K562 (cell line): ENCODE data around the gene IGSF23. TPM values are rescaled to one million over a fixed set of nuclear protein-coding genes. Genes with fewer than 3 reads are reported as not detected.

Source experiments
- ATAC-seq: fragments of 200-7000 bp; cut with Tn5 transposase; 3 replicates; pipeline ENCODE4 v1.9.1; 2020; ENCODE audit warnings: moderate library complexity
- BruUV-seq: library from RNA; stranded (reverse); fragments of 400-500 nt; replicated peaks from 2 replicates; lab custom pipeline; 2021; lab: Mats Ljungman, UMichigan
- CTCF ChIA-PET: fragments of 300-600 bp; formaldehyde crosslinking; extraction: SDS; loops from one replicate; lab custom pipeline; 2021; ENCODE audit warnings: low intra/inter-chr PET ratio; lab: Yijun Ruan, JAX
- POLR2A ChIA-PET: fragments of 300-600, 350-650 bp; sonication (Branson Sonifier 250); formaldehyde crosslinking; extraction: SDS; loops from one replicate; lab custom pipeline; 2021; ENCODE audit warnings: antibody characterized with exemption, inconsistent platforms; lab: Yijun Ruan, JAX
- DNase-seq, 4 experiments: peaks; one replicate each; pipeline versions ENCODE4 v3.0.0 to v3.0.0-alpha.2; 2011 to 2018; ENCODE audit warnings: low spot score in 3 of 4, mixed read lengths in 3 of 4; ENCODE audit errors: extremely low read depth in 1 of 4
- FAIRE-seq: peaks from 2 replicates; lab custom pipeline; 2011; peaks lifted over from hg19 to GRCh38; lab: Jason Lieb, UNC
- H2AFZ ChIP-seq: 2 replicates; pipeline ENCODE4 v1.6.0; 2011; ENCODE audit warnings: low read depth, low read length, control low read depth, inconsistent platforms
- H3K27ac ChIP-seq: fragments of 200-600 bp; 3 replicates; pipeline ENCODE4 v1.8.0; 2011; ENCODE audit warnings: low read depth, mild to moderate bottlenecking, control low read depth, inconsistent platforms, low read length, moderate library complexity, mixed read lengths; ENCODE audit errors: extremely low read depth
- H3K27me3 ChIP-seq, 2 experiments: fragments of 300-600 bp in 1 of 2; 2 replicates in 1 of 2; 3 replicates in 1 of 2; pipeline versions ENCODE4 v1.6.0 to v1.8.0; 2011; ENCODE audit warnings: inconsistent platforms in 2 of 2, low read length in 2 of 2, mild to moderate bottlenecking in 1 of 2, mixed read lengths in 1 of 2, moderate library complexity in 1 of 2; ENCODE audit not compliant: control insufficient read depth in 2 of 2, insufficient read depth in 2 of 2
- H3K36me3 ChIP-seq: fragments of 300-600 bp; 3 replicates; pipeline ENCODE4 v1.8.0; 2011; ENCODE audit warnings: mild to moderate bottlenecking, low read length, inconsistent platforms; ENCODE audit not compliant: control insufficient read depth, insufficient read depth
- H3K4me1 ChIP-seq, 2 experiments: fragments of 200-600 bp in 1 of 2; replicated peaks in 1 of 2; 2 replicates in 1 of 2; 3 replicates in 1 of 2; pipeline versions ENCODE4 v1.5.1 to v1.8.0; 2011; ENCODE audit warnings: inconsistent platforms in 2 of 2, low read length in 2 of 2, mild to moderate bottlenecking in 1 of 2, mixed read lengths in 1 of 2, moderate library complexity in 1 of 2; ENCODE audit not compliant: control insufficient read depth in 2 of 2, insufficient read depth in 2 of 2
- H3K4me2 ChIP-seq: 2 replicates; pipeline ENCODE4 v1.6.1; 2011; ENCODE audit warnings: low read length, control low read depth, inconsistent platforms, mixed read lengths; ENCODE audit not compliant: insufficient read depth
- H3K4me3 ChIP-seq: fragments of 200-600 bp; sonication (generic), shearing (Covaris generic); 2 replicates; pipeline ENCODE4 v1.5.1; 2016; ENCODE audit warnings: control low read depth, inconsistent platforms
- H3K79me2 ChIP-seq: fragments of 200-600 bp; 3 replicates; pipeline ENCODE4 v1.8.0; 2011; ENCODE audit warnings: low read length, inconsistent platforms; ENCODE audit not compliant: control insufficient read depth, insufficient read depth
- H3K9ac ChIP-seq, 2 experiments: 2 replicates each; pipeline versions ENCODE4 v1.6.0 to v1.6.1; 2011; ENCODE audit warnings: low read depth in 2 of 2, low read length in 2 of 2, control low read depth in 1 of 2, inconsistent platforms in 1 of 2, mild to moderate bottlenecking in 1 of 2, mixed read lengths in 1 of 2; ENCODE audit not compliant: insufficient read depth in 1 of 2
- H3K9me1 ChIP-seq: one replicate; pipeline ENCODE4 v1.6.0; 2011; ENCODE audit warnings: inconsistent platforms, mild to moderate bottlenecking, low read length, moderate library complexity; ENCODE audit not compliant: control insufficient read depth, insufficient read depth
- H3K9me3 ChIP-seq: replicated peaks from 2 replicates; pipeline ENCODE4 v1.5.1; 2011; ENCODE audit warnings: low read depth, low read length, inconsistent platforms; ENCODE audit not compliant: control insufficient read depth, insufficient read depth
- H4K20me1 ChIP-seq: replicated peaks from 2 replicates; pipeline ENCODE4 v1.6.1; 2011; ENCODE audit warnings: low read length, inconsistent platforms, mixed read lengths; ENCODE audit not compliant: control insufficient read depth, insufficient read depth
- C11orf30 ChIP-seq: fragments of 450-650 bp; IDR thresholded peaks from 2 replicates; pipeline ENCODE4 v1.6.1; 2016; ENCODE audit warnings: low read depth, mild to moderate bottlenecking
- CBFA2T2 ChIP-seq: fragments of 450-650 bp; conservative IDR thresholded peaks from 2 replicates; pipeline ENCODE4 v1.6.1; 2017; ENCODE audit warnings: mild to moderate bottlenecking
- CREB3L1 ChIP-seq: fragments of 450-650 bp; IDR thresholded peaks from 2 replicates; pipeline ENCODE4 v1.6.1; 2014; ENCODE audit warnings: low read depth, mild to moderate bottlenecking, moderate library complexity, borderline replicate concordance
- CTBP1 ChIP-seq: fragments of 450-650 bp; IDR thresholded peaks from 2 replicates; pipeline ENCODE4 v1.6.1; 2016; ENCODE audit warnings: borderline replicate concordance
- DACH1 ChIP-seq: fragments of 450-650 bp; IDR thresholded peaks from 2 replicates; pipeline ENCODE4 v1.6.1; 2018; ENCODE audit not compliant: partially characterized antibody
- GABPB1 ChIP-seq: sonication (generic); formaldehyde crosslinking; IDR thresholded peaks from 2 replicates; pipeline ENCODE4 v1.8.0; 2022; ENCODE audit warnings: mild to moderate bottlenecking, missing genetic modification reagents
- MAFG ChIP-seq: fragments of 450-650 bp; conservative IDR thresholded peaks from 2 replicates; pipeline ENCODE4 v1.6.1; 2016; ENCODE audit warnings: missing genetic modification characterization, missing compliant biosample characterization
- NR2C1 ChIP-seq, 2 experiments: fragments of 450-650 bp; IDR thresholded peaks; 2 replicates each; pipeline ENCODE4 v1.6.1; 2017; ENCODE audit warnings: mild to moderate bottlenecking in 2 of 2, antibody characterized with exemption in 1 of 2, inconsistent platforms in 1 of 2, missing compliant biosample characterization in 1 of 2, missing genetic modification characterization in 1 of 2
- PCBP2 ChIP-seq: fragments of 200-400 bp; formaldehyde crosslinking; IDR thresholded peaks from 2 replicates; pipeline ENCODE4 v1.6.1; 2018; ENCODE audit warnings: low read length, low read depth, mild to moderate bottlenecking, moderate library complexity; ENCODE audit not compliant: poor library complexity, severe bottlenecking
- PYGO2 ChIP-seq: fragments of 450-650 bp; IDR thresholded peaks from 2 replicates; pipeline ENCODE4 v1.6.1; 2016; ENCODE audit warnings: mild to moderate bottlenecking, missing genetic modification characterization, moderate library complexity, missing compliant biosample characterization
- TEAD4 ChIP-seq, 2 experiments: sonication (generic) in 1 of 2; formaldehyde crosslinking in 1 of 2; IDR thresholded peaks; 2 replicates each; pipeline versions ENCODE4 v1.6.1 to v1.8.0; 2012 to 2022; ENCODE audit warnings: borderline replicate concordance in 1 of 2, inconsistent platforms in 1 of 2, low read length in 1 of 2, mild to moderate bottlenecking in 1 of 2, missing genetic modification reagents in 1 of 2
- TRIM28 ChIP-seq: fragments of 450-650 bp; IDR thresholded peaks from 2 replicates; pipeline ENCODE4 v1.6.1; 2017
- ZNF316 ChIP-seq: fragments of 450-650 bp; IDR thresholded peaks from 2 replicates; pipeline ENCODE4 v1.6.1; 2016
- ZNF449 ChIP-seq: fragments of 250-450 bp; sonication (Bioruptor Pico); IDR thresholded peaks from 2 replicates; pipeline ENCODE4 v1.8.0; 2022; ENCODE audit warnings: moderate library complexity, mild to moderate bottlenecking, inconsistent platforms
- ZNF766 ChIP-seq: fragments of 200-800 bp; sonication (Bioruptor generic); conservative IDR thresholded peaks from 2 replicates; pipeline ENCODE4 v1.6.1; 2016; ENCODE audit warnings: missing genetic modification characterization, missing compliant biosample characterization
- WGBS: fragments of 100-300 bp; shearing (Covaris generic); methylation state at CpG from one replicate; pipeline ENCODE4 v1.1.6; 2016; ENCODE audit warnings: low coverage, mixed read lengths; ENCODE audit not compliant: insufficient coverage; ENCODE audit errors: missing lambda C conversion rate; 5-methylcytosine and 5-hydroxymethylcytosine counted together
- in situ Hi-C: fragments of 300-500 bp; cut with MboI; formaldehyde crosslinking; loops from 4 replicates; pipeline ENCODE4 v1.15.0; 2018; ENCODE audit warnings: inconsistent platforms, mixed read lengths
- intact Hi-C: fragments of 100-400 bp; cut with micrococcal nuclease; formaldehyde crosslinking; loops from 2 replicates; pipeline ENCODE4 v1.14.2; 2022
- polyA plus RNA-seq, 8 experiments: library from polyadenylated mRNA; depleted of rRNA in 4 of 8; stranded (reverse) in 5 of 8; unstranded in 3 of 8; fragments of >200 nt; fragmentation: Nextera tagmentation in 2 of 8; fragmentation: Illumina TruSeq in 1 of 8; extraction: Ambion mirVana in 2 of 8; extraction: Trizol in 1 of 8; gene quantifications; 2 replicates each; pipeline versions ENCODE4 v1.2.1 to v1.2.3, GENCODE V29; 2011 to 2014; ENCODE audit warnings: inconsistent platforms in 1 of 8, missing spikeins in 1 of 8
- total RNA-seq, 7 experiments: library from RNA; depleted of rRNA in 6 of 7; stranded (reverse); fragments of >200 nt in 6 of 7; fragmentation: Illumina TruSeq in 2 of 7; extraction: Trizol in 2 of 7; gene quantifications; 2 replicates each; pipeline versions ENCODE4 v1.2.1 to v1.2.3, GENCODE V29; 2011 to 2021; ENCODE audit warnings: low replicate concordance in 1 of 7
- TF ChIP-seq, protein P1 (sequence below): fragments of 200-800 bp; sonication (Bioruptor generic); IDR thresholded peaks from 2 replicates; pipeline ENCODE4 v1.6.1; 2017; ENCODE audit warnings: missing genetic modification characterization, missing compliant biosample characterization

Gene IGSF23
- total and polyA plus RNA-seq, 9 of the 15 experiments (the other 6 are each of a cell fraction or from before 2014, with no cell fraction given), result not detected

DNA sequence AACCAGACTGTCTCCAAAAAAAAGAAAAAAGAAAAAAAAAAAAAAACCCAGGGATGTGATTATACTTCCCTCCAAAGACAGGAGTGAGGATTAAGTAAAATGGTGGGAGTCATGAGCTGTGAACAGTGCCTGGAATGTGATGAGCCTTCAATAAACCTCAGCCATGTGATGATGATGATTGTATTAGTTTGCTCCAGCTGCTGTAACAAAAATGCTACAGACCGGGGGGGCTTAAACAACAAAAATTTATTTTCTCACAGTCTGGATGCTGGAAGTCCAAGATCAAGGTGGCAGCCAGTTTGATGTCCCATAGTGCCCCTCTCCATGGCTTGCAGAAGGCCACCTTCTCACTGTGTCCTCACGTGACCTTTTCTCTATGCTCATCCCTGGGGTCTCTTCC lies 21.4 kb downstream of the IGSF23 start (continued):
- TF ChIP-seq ZNF766 (CRISPR knock-in tag) (0 out of 2 replicates have a peak, but pooled peaks have one; percentile 28), GABPB1 (no peak), PYGO2 (tag) (no peak), MAFG (no peak)

- Histone ChIP-seq H3K4me1 (peaks cover 3 to 7% of the 10 kb centered on the region in 2 experiments; a peak in 3 of 5 replicates), H3K9me1 (no peaks in the 10 kb centered on the region), H3K79me2 (no peaks in the 10 kb centered on the region), H3K9ac (no peak overlapping the region; a peak in 1 of 4 replicates), H3K4me3 (no peak overlapping the region), H3K27ac (no peak overlapping the region), H3K4me2 (no peak overlapping the region), H3K27me3 (no peaks in the 10 kb centered on the region), H3K36me3 (no peaks in the 10 kb centered on the region), H3K9me3 (no peaks in the 10 kb centered on the region), H4K20me1 (no peaks in the 10 kb centered on the region), H2AFZ (peak overlapping the region; percentile 48; the same call in 1 of the 2 replicates)
- no peak; the same call in 2 of the 3 replicates for ATAC-seq
- intact Hi-C loops (no loop called here), in situ Hi-C loops (no loop called here)
- no peak for DNase-seq
- ChIA-PET POLR2A (interaction anchor here (0.7 to 1.6 kb wide), 6 partner anchors 8 to 25 kb away, joined by 3 to 5 read pairs (median 3); no protein-coding TSS in a partner anchor), CTCF (no interaction called here)
- no peak for FAIRE-seq
- BruUV-seq, result no TSS peak
- WGBS, result 36% methylated on average over 3 of the region's 3 CpGs
- TF ChIP-seq CTBP1, result peak; percentile 56; the same call in 1 of the 2 replicates
- no peak for TF ChIP-seq TRIM28
- TF ChIP-seq PCBP2, result no peak
- TF ChIP-seq, protein P1, sequence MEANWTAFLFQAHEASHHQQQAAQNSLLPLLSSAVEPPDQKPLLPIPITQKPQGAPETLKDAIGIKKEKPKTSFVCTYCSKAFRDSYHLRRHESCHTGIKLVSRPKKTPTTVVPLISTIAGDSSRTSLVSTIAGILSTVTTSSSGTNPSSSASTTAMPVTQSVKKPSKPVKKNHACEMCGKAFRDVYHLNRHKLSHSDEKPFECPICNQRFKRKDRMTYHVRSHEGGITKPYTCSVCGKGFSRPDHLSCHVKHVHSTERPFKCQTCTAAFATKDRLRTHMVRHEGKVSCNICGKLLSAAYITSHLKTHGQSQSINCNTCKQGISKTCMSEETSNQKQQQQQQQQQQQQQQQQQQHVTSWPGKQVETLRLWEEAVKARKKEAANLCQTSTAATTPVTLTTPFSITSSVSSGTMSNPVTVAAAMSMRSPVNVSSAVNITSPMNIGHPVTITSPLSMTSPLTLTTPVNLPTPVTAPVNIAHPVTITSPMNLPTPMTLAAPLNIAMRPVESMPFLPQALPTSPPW (CRISPR knock-in tag), result peak; percentile 22; the same call in 1 of the 2 replicates
- TF ChIP-seq CREB3L1, result no peak
- TF ChIP-seq TEAD4 (IDR thresholded peaks at IDR 0.05; ENCODE audit: low read length), result 0 out of 2 replicates have a peak, but pooled peaks have one; percentile 9
- TF ChIP-seq TEAD4 (CRISPR knock-in tag; IDR thresholded peaks at IDR 0.05; ENCODE audit: borderline replicate concordance), result no peak
- no peak for TF ChIP-seq CBFA2T2
- TF ChIP-seq ZNF316, result peak; percentile 56
- TF ChIP-seq DACH1, result no peak
- no peak for TF ChIP-seq NR2C1 (IDR thresholded peaks at IDR 0.05)
- no peak for TF ChIP-seq NR2C1 (tag; IDR thresholded peaks at IDR 0.05)
- no peak for TF ChIP-seq ZNF449 (CRISPR knock-in tag)
- TF ChIP-seq C11orf30, result peak; percentile 72
These were observed 22.4 kb downstream of the IGSF23 start for GRCh38 chr19:44635581-44636438.
